GM12892 (cell line): ENCODE measurements around the gene CAMTA1.

Experiments used
- DNase-seq: peaks from one replicate; pipeline ENCODE4 v3.0.0; 2011; ENCODE audit not compliant: insufficient read length
- FAIRE-seq: peaks from 2 replicates; lab custom pipeline; 2011; peaks lifted over from hg19 to GRCh38; lab: Jason Lieb, UNC
- POLR2A ChIP-seq: IDR thresholded peaks from 2 replicates; pipeline ENCODE4 v1.6.1; 2011; ENCODE audit warnings: low read depth, low read length, control low read depth
- POLR2AphosphoS5 ChIP-seq: IDR thresholded peaks from 2 replicates; pipeline ENCODE4 v1.6.1; 2011; ENCODE audit warnings: low read depth, low read length, control low read depth
- TAF1 ChIP-seq: IDR thresholded peaks from 2 replicates; pipeline ENCODE4 v1.6.1; 2011; ENCODE audit warnings: low read depth, mild to moderate bottlenecking, control low read depth, low read length, borderline replicate concordance

CAMTA1 gene

GRCh38 chr1:7104339-7104738 lies 319.1 kb downstream of the CAMTA1 start:
- no peak for FAIRE-seq
- no peak for DNase-seq
- TF ChIP-seq POLR2AphosphoS5 (no peak), TAF1 (no peak), POLR2A (no peak)

GRCh38 chr1:7105269-7105668 lies 320.0 kb downstream of the CAMTA1 start:
- DNase-seq (no peak), FAIRE-seq (no peak)
- TF ChIP-seq POLR2A (no peak), TAF1 (no peak), POLR2AphosphoS5 (no peak)

- DNase-seq, result no peak
- no peak for TF ChIP-seq POLR2AphosphoS5
- TF ChIP-seq TAF1, result no peak
- TF ChIP-seq POLR2A, result no peak
- FAIRE-seq, result no peak
Measured at GRCh38 chr1:7106442-7107108, 321.3 kb downstream of the CAMTA1 start.

- DNase-seq, result no peak
- no peak for FAIRE-seq
- TF ChIP-seq POLR2AphosphoS5 (no peak), POLR2A (no peak), TAF1 (no peak)
Measured at GRCh38 chr1:7107109-7107830, 322.0 kb downstream of the CAMTA1 start.

- no peak for DNase-seq
- no peak for FAIRE-seq
- no peak for TF ChIP-seq TAF1
- TF ChIP-seq POLR2AphosphoS5, result no peak
- TF ChIP-seq POLR2A, result no peak
Measured at GRCh38 chr1:7108251-7108650, 323.0 kb downstream of the CAMTA1 start.

- DNase-seq, result no peak
- TF ChIP-seq POLR2AphosphoS5 (no peak), POLR2A (no peak), TAF1 (no peak)
- FAIRE-seq, result no peak
Measured at GRCh38 chr1:7109901-7110300, 324.6 kb downstream of the CAMTA1 start.

GRCh38 chr1:7110321-7110720 lies 325.1 kb downstream of the CAMTA1 start:
- TF ChIP-seq TAF1 (no peak), POLR2A (no peak), POLR2AphosphoS5 (no peak)
- no peak for DNase-seq
- FAIRE-seq, result no peak

- FAIRE-seq (no peak), DNase-seq (no peak)
- TF ChIP-seq POLR2AphosphoS5 (no peak), POLR2A (no peak), TAF1 (no peak)
Measured at GRCh38 chr1:7111853-7112252, 326.6 kb downstream of the CAMTA1 start.

GRCh38 chr1:7113136-7113535 lies 327.9 kb downstream of the CAMTA1 start:
- DNase-seq (no peak), FAIRE-seq (no peak)
- TF ChIP-seq POLR2AphosphoS5, result no peak
- TF ChIP-seq TAF1, result no peak
- no peak for TF ChIP-seq POLR2A

GRCh38 chr1:7113822-7114221 lies 328.6 kb downstream of the CAMTA1 start:
- no peak for FAIRE-seq
- no peak for DNase-seq
- TF ChIP-seq POLR2A, result no peak
- no peak for TF ChIP-seq POLR2AphosphoS5
- no peak for TF ChIP-seq TAF1

- no peak for FAIRE-seq
- TF ChIP-seq TAF1, result no peak
- TF ChIP-seq POLR2A, result no peak
- TF ChIP-seq POLR2AphosphoS5, result no peak
- no peak for DNase-seq
Measured at GRCh38 chr1:7116001-7116400, 330.7 kb downstream of the CAMTA1 start.
